ENCODE measurements around the gene ATE1.

ATE1 gene

DNA sequence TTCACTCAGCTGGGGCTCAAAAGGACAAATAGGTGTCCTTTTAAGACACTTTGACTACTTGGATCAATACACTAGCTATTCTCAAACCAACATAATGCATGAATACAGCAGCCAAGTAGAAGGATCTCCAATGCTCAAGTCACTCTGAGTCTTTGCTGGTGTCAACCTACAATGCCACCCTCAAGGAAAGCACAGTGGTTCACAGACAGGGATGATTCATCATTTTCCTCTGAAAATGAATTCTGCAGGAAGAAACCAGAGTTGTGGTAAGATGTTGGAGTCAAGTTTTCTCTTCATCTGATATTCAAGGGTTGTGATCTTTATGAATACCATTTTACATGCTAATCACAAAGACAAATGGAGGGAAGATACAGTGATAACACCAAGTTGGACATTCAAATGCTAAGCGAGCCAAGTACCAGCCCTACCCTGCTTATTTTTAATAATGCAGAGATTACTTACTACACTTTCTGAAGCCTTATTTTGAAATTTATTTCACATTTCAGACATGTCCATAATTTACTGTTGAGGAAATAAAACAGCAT is 186.5 kb downstream of the ATE1 start:
- in situ Hi-C loops (cut with MboI; ENCODE audit: low sequenced_read_pairs), result no loop called here

DNA sequence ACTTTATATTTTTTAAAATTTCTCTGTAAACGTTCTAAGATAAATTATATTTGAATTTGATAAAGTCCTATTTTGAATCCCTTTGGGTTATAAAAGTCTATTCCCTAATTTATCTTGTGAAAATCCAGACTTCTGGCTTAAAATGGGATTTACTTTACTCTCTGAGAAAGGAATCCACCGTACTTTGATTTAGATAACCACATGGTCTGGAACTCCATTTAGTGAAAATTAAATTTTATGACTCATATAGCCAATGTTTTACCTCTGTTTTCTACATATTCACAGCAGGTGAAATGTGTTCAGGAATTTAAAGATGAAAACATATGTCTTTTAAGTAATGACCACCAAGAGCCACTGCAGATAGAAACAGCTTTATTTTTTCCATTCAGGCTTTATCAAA is 187.8 kb downstream of the ATE1 start:
- in situ Hi-C loops (cut with MboI; ENCODE audit: low sequenced_read_pairs), result no loop called here

DNA sequence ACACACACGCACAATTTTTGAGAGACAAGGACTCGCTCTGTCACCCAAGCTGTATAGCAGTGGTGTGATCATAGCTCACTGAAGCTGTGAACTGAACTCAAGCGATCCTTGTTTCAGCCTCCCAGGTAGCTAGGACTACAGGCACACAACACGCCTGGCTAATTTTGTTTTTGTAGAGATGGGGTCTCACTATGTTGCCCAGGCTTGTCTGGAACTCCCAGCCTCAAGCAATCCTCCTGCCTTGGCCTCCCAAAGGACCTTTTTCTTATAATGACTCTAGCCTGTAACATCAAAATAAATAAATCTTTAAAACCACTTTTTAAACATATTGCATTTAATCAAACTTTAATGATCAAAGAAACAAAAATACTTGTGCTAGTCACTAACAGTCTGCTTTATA is 188.7 kb downstream of the ATE1 start:
- in situ Hi-C loops (cut with MboI; ENCODE audit: low sequenced_read_pairs), result no loop called here

DNA sequence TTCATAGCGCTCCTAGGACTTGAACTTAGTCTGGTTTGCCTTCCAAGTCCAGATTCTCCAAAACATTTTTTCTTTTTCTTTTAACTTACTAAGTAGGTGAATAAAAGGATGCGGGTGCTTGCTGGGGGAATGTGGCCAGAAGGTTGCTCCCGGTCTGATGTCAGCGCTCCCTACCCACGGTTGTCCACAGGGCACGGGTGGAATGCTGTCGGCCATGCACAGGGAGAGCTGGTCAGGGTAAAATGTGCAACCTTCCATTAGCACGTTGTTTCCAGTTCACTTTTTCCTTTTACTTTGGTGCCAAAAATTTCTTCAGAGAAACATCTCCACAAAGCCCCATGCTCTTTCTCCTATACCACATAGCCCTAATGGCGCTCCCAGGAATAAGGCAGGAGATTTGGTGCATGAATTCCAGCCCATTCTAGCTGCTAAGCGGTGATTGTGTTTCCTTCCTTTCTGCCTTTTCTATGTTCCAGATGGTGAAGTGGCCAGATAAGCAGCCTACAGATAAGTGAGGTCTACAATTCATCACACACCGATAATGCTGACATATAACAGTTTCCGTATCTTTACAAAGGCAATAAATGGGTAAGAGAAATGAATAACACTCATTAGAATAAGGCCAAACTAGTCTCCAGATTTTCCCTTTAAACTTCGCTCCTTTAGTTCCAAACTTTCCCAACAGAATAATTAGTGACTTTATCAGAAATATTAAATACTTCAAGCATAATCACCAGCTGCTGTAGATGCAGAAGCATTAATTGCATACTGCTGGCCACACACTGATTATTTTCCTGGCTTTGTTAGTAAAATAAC is 191.3 kb downstream of the ATE1 start:
- in situ Hi-C loops (cut with MboI; ENCODE audit: low sequenced_read_pairs), result no loop called here

DNA sequence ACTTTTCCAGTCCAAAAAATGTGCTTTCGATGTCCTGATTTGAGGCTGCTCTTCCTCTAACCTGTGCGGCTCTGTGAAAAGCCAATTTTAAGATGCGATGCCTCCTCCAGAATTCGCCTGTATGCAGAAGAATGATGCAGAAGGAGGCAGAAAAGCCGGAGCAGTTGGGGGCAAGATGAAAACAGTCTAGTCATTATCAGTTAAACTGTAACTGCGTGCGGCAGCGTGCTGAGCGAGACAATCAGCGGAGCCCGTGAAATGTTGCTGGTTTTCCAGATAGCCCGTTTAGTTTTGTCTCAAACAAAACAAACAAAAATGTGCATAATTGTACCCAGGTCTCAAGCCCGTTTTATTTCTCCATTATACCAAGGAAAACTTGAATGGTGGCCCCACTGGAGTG is 192.6 kb downstream of the ATE1 start:
- in situ Hi-C loops (cut with MboI; ENCODE audit: low sequenced_read_pairs), result no loop called here

DNA sequence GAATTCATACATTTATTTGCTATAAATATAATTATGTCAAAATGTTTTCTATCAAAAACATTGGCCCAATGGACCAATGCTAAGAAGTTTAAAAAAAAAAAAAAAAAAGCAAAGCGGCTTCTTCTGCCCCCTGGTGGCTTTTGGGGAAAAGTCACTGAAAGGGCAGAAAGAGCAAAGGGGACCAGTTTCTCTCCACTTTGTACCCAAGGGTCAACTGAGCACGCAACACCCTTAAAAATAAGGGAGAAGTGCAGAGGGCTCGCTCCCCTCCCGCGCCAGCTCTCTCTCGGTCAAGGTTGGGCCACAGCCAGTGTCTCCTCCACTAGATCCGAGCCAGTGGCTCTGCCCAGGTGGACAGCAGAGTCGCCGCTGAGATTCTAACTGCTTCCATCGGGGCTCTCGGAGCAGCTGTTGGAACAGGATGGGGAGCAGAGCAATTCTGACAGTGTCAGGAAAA is 193.2 kb downstream of the ATE1 start:
- in situ Hi-C loops (cut with MboI; ENCODE audit: low sequenced_read_pairs), result no loop called here

DNA sequence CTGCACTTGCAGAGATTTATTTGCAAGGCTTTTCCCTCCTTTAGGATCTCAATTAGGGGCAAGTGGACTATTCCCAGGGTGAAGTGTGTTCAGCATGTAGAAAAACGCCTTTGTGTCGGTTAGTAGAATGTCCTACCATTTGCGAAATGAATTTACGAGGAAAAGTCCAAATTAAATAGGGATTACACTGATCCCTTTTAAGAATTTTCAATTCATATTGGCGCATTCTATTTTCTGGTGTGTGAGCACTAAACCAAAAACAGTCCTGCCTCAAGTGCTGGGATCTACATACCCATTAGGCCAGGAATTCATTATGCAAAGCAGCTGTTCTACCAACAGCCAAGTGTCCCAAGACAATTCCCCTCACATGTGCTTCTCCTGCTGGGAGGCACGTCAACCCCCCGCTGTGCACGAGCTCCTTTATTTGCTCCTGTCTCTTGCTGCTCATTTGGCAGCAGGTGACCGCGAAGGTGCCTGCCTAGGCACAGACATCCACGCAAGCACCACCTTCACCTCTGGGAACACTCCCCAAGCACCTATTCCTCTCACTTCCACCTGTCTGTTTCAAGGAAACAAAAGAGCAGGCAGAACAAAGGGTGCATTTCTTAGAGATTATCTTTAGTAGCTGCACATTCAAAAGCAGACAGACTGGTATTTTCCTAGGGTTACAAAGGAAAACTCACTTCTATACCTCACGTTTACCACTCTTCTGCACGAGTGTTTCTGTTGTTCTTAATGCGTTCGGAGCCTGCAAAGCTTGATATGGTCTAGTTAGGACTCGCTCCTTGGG is 195.0 kb downstream of the ATE1 start:
- in situ Hi-C loops (cut with MboI; ENCODE audit: low sequenced_read_pairs), result no loop called here

DNA sequence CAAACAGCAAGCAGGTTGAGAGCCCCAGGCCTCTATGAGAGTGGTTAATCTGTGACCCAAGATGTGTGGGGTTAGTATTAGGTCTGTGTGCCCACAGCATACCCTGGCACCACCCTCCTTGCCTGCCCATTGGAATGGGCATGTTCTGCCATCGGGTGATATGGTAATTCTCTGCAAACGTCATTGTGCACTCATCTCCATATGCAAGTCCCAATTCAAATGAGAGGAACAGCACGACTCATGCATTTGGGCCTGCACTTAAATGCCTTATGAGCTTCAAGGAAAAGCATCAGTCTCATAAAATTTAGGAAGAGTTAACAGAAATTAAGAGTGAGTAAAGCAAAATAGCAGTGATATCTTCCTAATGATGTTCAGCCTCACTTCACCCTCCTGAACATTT is 195.7 kb downstream of the ATE1 start:
- in situ Hi-C loops (cut with MboI; ENCODE audit: low sequenced_read_pairs), result no loop called here

DNA sequence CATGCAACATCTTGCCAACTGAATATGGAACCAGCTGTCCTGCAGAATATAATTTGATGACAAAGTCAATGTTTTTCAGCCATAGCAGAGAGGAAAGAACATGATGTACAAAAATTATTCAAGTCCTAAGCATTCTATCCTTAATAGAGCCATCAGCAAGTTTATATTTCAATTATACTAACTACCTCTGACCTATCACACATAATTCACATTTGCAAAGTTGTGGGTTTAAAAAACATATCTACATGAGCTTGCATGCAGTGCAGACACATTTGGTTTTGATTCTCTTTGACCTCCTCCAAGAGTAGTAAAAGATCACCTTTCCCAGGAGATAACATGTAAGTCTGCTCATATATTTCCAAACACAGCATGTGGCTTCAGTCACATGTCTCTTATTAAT is 203.5 kb downstream of the ATE1 start:
- in situ Hi-C loops (cut with MboI; ENCODE audit: low sequenced_read_pairs), result no loop called here

DNA sequence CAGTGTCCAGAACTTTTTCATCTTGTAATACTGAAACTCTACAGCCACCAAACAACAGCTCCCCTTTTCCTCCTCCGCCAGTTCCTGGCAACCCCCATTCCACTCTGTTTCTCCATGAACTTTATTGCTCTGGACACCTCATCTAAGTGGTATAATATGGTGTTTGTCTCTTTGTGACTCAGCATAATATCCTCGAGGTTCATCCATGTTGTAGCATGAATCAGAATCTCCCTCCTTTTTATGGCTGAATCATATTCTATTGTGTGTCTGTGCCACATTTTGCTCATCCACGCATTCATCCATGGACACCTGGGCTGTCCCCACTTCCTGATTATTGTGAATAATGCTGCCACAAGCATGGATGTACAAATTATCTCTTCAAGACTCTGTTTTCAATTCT is 205.2 kb downstream of the ATE1 start:
- in situ Hi-C loops (cut with MboI; ENCODE audit: low sequenced_read_pairs), result no loop called here

DNA sequence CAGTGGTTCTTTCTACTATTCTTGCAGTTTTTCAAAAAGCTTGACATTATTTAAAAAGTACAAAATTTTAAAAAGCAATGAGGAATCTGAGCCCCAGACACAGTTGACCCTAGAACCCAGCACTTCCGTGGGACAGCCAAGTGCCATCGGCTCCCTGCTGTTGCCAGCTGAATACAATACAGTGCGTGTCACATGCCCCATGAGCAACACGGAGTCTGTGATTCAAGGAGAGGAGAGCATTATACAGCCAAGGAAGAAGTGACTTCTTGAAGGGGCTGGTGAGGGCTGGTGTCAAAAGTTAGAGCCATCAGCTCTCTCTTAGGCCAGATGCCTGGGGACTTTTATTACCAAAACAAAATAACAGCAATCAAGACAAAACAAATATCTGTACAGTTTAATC is 206.6 kb downstream of the ATE1 start:
- in situ Hi-C loops (cut with MboI; ENCODE audit: low sequenced_read_pairs), result no loop called here

DNA sequence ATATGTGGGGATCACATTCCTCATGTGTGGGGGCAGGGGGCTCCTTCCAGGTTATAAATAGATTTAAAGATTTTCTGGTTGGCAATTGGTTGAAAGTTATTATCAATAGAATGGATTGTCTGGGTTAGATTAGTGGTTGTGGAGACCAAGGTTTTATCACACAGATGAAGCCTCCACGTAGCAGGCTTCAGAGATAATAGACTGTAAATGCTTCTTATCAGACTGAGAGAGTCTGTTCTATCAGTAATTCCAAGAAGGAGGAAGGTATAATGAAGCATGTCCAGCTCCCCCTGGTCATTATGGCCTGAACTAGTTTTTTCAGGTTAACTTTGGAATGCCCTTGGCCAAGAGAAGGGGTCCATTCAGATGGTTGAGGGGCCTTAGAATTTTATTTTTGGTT is 211.9 kb downstream of the ATE1 start:
- in situ Hi-C loops (cut with MboI; ENCODE audit: low sequenced_read_pairs), result no loop called here

DNA sequence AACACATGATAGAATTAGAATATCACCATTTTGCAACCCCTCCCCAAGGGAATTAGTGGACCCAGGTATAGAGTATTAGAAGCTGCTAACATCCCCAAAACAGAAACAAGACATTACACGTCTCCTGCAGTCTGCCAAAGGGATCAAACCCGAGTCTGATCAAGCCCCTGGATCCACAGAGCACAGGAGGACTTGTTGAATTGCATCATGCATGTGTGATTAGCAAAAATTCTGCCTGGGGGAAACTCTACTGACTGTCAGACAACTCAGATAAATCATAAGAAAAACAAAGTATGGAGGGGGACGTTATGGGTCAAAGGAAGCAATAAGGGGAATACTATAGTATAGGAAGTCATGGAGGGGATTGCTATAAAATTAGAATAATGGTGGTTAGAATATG is 212.8 kb downstream of the ATE1 start:
- in situ Hi-C loops (cut with MboI; ENCODE audit: low sequenced_read_pairs), result no loop called here

DNA sequence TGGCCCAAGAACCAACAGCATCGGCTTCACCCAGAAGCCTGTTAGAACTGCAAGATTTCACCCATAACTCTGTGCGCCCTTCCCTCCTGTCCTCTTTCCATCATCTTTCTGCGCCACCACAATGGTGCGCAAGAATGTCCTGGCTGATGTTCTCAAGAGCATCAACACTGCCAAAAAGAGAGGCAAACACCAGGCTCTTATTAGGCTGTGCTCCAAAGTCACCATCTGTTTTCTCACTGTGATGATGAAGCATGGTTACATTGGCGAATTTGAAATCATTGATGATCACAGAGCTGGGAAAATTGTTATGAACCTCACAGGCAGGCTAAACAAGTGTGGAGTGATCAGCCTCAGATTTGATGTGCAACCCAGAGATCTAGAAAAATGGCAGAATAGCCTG is 214.3 kb downstream of the ATE1 start:
- in situ Hi-C loops (cut with MboI; ENCODE audit: low sequenced_read_pairs), result no loop called here

DNA sequence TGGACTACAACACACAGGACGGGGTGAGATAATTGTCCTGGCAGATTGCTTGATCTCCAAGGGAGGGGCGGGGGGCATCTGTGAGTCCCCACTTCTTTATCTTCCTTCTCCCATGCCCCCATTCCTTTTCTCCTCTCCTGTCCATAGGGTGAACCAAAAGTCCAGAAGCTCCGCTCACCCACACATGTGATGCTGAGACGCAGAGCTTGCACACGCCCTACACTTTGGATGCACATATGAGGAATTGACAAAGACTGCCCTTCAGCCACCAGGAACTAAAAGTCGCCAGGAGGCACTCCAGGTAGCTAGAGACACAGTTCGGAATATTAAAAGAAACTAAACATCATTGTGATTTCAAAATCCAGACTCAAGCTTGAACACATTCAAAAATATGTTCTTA is 216.9 kb downstream of the ATE1 start:
- in situ Hi-C loops (cut with MboI; ENCODE audit: low sequenced_read_pairs), result no loop called here

DNA sequence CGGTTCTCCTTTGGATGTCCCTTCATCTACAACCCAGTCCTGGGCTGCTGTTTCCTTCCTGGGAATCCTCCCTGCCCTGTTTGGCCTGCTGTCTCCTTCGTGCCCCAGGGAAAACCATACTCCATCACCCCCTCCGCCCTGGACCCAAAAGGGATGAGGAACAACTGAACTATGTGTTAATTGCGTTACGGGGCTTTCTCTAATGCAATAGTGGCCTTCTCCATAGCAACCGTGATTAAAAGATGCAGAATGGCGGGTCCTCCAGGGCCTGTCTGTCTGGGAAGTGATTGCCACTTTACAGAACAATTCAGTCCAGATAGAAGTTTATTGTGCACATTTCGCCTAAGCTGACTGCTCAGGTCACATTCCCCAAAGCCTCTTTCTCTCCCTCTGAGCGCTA is 217.6 kb downstream of the ATE1 start:
- in situ Hi-C loops (cut with MboI; ENCODE audit: low sequenced_read_pairs), result no loop called here

DNA sequence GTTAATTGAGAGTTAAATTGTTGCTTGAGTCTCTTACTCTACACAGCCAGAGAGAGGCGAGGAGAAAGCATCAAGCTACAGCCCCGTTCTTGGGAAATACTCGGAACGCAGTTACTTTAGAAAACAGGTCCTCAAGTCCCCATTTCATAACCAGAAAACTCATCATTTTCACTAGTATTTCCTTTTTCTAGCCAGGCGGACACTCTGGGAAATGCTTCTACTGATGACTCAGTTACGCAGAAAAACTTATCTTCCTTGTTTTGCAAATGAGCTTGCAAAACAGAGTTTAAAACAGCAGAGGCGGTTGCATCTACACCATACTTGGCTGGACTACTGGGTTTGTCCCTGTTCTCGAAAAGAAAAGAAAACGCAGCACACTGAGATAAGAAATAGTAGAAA is 218.2 kb downstream of the ATE1 start:
- in situ Hi-C loops (cut with MboI; ENCODE audit: low sequenced_read_pairs), result no loop called here

DNA sequence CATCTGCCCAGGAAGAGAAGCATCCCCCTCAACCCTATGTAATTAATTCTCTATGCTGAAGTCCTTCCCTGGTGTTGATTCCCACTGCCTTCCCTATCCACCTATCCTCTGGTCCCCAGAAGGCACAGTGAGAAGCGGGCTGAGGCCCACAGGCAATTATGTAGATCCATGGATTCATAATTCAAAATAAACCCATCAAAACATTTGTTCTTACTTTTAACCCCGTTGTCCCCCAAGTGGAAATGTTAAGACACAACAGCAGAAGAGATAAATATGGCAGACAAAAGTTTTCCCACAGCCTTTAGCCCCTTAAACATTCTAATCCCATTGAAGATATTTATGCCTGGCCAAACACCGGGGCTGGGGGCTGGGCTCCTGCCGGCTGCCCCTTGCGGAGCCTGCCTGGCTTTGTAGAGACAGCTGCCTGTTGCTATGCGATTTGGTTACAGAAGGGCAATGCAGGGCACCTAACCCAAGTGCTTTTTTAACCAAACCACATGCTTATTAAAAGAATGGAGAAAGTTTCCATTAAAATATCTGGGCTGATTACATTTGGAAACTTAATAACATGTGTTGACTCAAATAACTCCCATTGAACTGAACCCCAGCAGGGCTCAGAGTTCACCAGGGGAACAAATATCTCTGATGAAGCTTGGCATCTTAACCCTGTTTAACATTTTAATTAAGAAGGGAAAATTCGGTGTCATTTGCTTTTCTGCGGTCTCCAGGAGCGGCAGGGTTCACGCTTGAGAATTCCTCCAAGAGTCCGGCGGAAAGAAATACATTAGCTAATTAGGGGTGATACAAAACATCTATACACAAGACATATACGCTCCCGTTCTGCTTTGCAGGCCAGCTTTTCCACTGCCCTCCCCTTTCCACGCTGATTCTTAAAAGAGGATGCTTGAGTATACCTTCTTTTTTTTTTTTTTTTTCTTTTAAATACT is 218.8 kb downstream of the ATE1 start:
- in situ Hi-C loops (cut with MboI; ENCODE audit: low sequenced_read_pairs), result no loop called here

DNA sequence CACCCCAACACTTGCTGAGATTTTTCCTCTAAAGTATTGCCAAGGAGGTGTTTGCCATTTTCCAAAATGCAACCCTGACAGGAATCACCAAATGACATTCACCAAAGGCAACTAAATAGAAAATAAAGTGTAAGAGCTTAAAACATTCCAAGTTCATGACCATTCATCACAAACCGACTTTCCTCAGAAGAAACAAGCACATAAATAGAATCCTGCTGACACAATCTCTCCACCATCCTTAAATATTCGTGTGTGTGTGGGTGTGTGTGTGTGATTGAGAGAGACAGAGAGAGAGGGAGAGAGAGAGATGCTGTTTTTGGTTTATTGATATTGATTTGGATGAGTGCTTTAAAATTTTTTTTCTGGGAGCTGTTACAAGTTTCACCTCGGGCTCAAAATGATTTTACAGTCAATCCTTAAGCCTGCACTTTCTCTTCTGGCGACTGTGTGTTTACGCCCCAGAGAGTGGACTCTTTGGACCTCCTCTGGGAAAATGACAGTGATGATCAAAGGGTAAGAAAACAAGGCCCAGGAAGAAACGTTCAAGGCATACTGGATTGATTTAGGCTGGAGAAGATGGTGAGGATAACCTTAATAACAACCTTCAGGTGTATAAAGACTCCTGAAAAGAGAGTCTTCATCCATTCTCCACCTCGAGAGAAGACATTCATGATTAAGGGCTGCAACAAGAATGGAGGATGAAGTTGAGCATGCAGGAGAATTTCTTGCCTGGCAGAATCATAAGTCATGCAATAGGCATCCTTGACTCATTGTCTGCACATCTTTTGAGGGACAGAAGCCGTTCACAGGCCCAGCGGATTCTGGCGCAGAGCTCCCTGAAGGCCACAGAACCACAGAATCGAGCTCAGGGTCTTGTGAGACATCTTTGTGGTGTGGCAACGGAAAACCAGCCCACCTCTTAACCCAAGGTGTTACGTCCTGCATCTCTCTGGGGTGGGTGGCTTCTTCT is 225.2 kb downstream of the ATE1 start:
- in situ Hi-C loops (cut with MboI; ENCODE audit: low sequenced_read_pairs), result no loop called here

DNA sequence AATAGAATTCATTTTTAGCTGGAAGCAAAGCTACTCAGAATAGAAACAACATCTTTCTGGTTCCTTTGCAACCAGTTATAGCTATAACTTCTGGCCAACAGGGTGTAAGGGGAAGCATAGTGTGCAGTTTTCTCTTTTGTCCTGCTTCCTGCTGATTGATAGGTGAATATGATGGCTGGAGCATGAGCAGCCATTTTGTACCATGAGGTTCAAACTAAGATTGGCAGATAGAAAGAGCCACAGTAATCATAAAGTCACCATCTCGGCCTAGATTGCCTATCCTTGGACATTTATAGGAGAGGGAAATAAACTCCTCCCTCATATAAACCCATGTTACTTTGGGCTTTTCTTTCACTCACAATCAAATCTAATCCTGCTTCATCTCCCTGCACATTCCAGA is 227.4 kb downstream of the ATE1 start:
- in situ Hi-C loops (cut with MboI; ENCODE audit: low sequenced_read_pairs), result no loop called here
